ENCODE data around the gene KLHL33. TPM values are rescaled to one million over a fixed set of nuclear protein-coding genes. Genes with fewer than 3 reads are reported as not detected.
A peak's percentile ranks its signal among the peaks of the same experiment; 100 is the strongest.

The KLHL33 gene
- total and polyA plus RNA-seq, 2 donors (not counting 3 experiments of a cell fraction or from before 2014, with no cell fraction given): not detected

DNA sequence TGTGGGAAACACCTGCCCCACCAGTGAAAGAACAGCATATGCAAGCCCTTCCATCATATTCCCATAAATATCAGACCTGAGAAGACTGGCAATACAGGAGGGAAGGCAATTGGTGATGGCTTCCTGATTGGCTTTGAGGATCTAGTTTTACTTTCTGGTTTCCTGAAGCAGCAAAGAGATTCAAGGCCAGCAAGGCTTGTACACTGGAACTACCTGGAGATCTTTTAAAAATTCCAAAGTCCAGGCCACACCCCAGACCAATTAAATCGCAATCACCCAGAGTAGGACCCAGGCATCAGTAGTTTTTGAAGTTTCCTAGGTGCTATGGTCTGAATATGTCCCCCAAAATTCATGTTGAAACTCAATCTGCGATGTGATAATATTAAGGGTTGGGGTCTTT, 19.7 kb downstream of the KLHL33 start:
- H4K20me1 ChIP-seq (replicated peaks; ENCODE audit: control insufficient read depth, extremely low read depth, insufficient read depth, low read length): no peaks in the 10 kb centered on the region
- POLR2A ChIA-PET: interaction anchor here (0.8 to 1.4 kb wide), 4 partner anchors 37 to 73 kb away, joined by 3 to 11 read pairs (median 10); partner anchors contain the start of genes APEX1, OSGEP, PARP2 and PNP
- H3K36me3 ChIP-seq (ENCODE audit: control insufficient read depth in 2 of 2, extremely low read depth in 1 of 2, insufficient read depth in 2 of 2, low read length in 2 of 2): no peaks in the 10 kb centered on the region
- no peak for DNase-seq (ENCODE audit: low read depth, low spot score)
- H3K4me2 ChIP-seq (ENCODE audit: insufficient read depth, low read length): no peak overlapping the region
- TF ChIP-seq POLR2AphosphoS5 (IDR thresholded peaks at IDR 0.05; ENCODE audit: insufficient read depth, low read depth, low read length) (no peak), JUN (IDR thresholded peaks at IDR 0.05; ENCODE audit: borderline replicate concordance, insufficient read depth, insufficient read length, low read depth) (no peak), FOS (IDR thresholded peaks at IDR 0.05; ENCODE audit: borderline replicate concordance, insufficient read depth, low read length) (no peak), MYC (IDR thresholded peaks at IDR 0.05; ENCODE audit: low read depth, low read length) (no peak), GATA2 (IDR thresholded peaks at IDR 0.05; ENCODE audit: insufficient read depth, insufficient read length, low read depth, low read length) (no peak), POLR2A (IDR thresholded peaks at IDR 0.05; ENCODE audit: low read depth, low read length) (no peak), EZH2 (IDR thresholded peaks at IDR 0.05; ENCODE audit: borderline replicate concordance, low read depth, low read length, severe bottlenecking) (no peak)
- TF ChIP-seq, protein P1, sequence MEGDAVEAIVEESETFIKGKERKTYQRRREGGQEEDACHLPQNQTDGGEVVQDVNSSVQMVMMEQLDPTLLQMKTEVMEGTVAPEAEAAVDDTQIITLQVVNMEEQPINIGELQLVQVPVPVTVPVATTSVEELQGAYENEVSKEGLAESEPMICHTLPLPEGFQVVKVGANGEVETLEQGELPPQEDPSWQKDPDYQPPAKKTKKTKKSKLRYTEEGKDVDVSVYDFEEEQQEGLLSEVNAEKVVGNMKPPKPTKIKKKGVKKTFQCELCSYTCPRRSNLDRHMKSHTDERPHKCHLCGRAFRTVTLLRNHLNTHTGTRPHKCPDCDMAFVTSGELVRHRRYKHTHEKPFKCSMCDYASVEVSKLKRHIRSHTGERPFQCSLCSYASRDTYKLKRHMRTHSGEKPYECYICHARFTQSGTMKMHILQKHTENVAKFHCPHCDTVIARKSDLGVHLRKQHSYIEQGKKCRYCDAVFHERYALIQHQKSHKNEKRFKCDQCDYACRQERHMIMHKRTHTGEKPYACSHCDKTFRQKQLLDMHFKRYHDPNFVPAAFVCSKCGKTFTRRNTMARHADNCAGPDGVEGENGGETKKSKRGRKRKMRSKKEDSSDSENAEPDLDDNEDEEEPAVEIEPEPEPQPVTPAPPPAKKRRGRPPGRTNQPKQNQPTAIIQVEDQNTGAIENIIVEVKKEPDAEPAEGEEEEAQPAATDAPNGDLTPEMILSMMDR (IDR thresholded peaks at IDR 0.05; ENCODE audit: extremely low read depth in 1 of 2, insufficient read depth in 1 of 2, low read depth in 1 of 2, low read length in 2 of 2): no peak
- TF ChIP-seq, protein P2, sequence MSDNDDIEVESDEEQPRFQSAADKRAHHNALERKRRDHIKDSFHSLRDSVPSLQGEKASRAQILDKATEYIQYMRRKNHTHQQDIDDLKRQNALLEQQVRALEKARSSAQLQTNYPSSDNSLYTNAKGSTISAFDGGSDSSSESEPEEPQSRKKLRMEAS (IDR thresholded peaks at IDR 0.05; ENCODE audit: insufficient read depth, insufficient read length): no peak
- peaks cover 4% of the 10 kb centered on the region for H3K79me2 ChIP-seq (ENCODE audit: control insufficient read depth, insufficient read depth, low read length)
- FAIRE-seq: no peak
- BruUV-seq (replicated peaks): no TSS peak
- peak overlapping the region; percentile 73 for H2AFZ ChIP-seq (ENCODE audit: low read depth, low read length)
- H3K4me1 ChIP-seq (ENCODE audit: control insufficient read depth, extremely low read depth, insufficient read depth, low read length): peaks cover 17% of the 10 kb centered on the region
- H3K9me3 ChIP-seq (replicated peaks; ENCODE audit: control insufficient read depth, insufficient read depth, low read length): no peaks in the 10 kb centered on the region
- H3K9ac ChIP-seq (replicated peaks; ENCODE audit: extremely low read depth, insufficient read depth, low read length): no peak overlapping the region
- CTCF ChIA-PET: interaction anchor here (0.6 to 4.3 kb wide), 40 partner anchors 8 to 275 kb away, joined by 3 to 110 read pairs (median 5); partner anchors contain the start of genes APEX1, CCNB1IP1, KLHL33 and OSGEP
- no peaks in the 10 kb centered on the region for H3K27me3 ChIP-seq (ENCODE audit: control insufficient read depth in 2 of 2, insufficient read depth in 2 of 2, low read length in 2 of 2)
- H3K4me3 ChIP-seq (replicated peaks in 1 of 3; ENCODE audit: insufficient read depth in 1 of 3, low read depth in 1 of 3, low read length in 3 of 3): no peak overlapping the region
- intact Hi-C loops (cut with micrococcal nuclease) (no loop called here), dilution Hi-C loops (cut with MboI; ENCODE audit: extremely low pct_ligation_motif_present, low sequenced_read_pairs) (no loop called here)
- no peaks in the 10 kb centered on the region for H3K9me1 ChIP-seq (replicated peaks; ENCODE audit: control insufficient read depth, extremely low read depth, insufficient read depth, low read length)
- no peak overlapping the region for H3K27ac ChIP-seq (ENCODE audit: insufficient read depth, low read depth, low read length)
